Stimulated activated CD8-positive, alpha-beta memory T cell treated with anti-CD3 and anti-CD28 coated beads, Interleukin-2, amount 100 ng/mL, for 48 hours (primary cell): ENCODE measurements around the gene TMPRSS3.

Source experiments
- DNase-seq, 2 donors: peaks; one replicate each; pipeline ENCODE4 v3.0.0-alpha.2; 2020; ENCODE audit warnings: low read depth in 2 of 2

The TMPRSS3 gene

DNA sequence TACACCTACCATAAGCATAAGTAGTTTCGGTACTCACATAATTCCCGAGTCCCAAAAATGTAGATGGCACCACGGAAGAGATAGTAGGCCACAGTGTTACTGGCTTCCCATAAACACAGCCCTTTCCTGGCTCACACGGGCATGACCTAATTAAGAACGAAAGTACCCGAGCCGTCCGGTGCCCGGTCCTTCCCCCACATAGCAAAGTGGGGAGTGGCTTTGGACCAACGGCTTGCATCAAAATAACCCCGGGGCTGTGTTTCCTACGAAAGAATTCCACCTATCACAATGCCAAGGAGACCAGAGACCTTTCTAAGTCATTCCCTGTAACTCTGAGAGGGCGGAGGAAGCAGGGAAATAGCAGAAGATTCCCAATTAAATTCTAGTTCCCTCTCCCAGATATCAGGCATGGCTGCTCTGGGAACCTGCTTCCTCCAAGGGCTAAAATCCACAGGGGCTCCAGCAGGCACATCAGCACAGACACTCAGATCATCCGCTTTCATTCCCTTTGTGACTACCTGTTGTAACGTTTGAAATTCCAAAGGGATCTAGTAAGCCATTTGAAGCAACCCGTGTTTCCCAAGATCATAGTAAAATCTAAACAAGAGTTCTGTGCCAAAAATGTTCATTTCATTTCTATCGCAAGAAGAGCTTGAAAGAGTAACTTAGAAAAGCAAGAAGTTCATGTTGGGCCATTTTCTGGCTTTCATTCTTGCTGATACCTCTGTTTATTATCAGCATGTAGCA is at the start of gene TMPRSS3:
Gene TMPRSS3 (minus strand): TSS at position 148 of the 747 bp plus-strand sequence. CDS start 635 bp downstream, outside the sequence.
- DNase-seq, result no peak

DNA sequence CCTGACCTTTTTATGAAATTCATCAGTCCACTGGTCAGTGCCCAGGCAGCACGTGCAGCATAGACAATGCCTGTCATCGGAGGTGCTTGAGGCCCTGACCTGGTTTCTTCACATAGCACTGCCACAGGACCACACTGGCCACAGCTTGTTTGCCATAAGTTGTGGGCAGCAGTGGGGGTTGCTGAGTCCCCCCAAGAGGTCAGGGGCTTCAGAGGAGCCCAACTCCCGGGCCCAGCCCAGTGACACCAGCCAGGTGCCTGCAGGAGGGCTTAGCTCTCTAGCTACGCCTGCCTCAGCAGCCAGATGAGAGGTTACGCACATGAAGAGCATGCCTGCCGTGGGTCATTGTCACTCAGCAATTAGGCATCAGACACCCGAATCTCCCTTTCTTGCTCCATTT is 49.5 kb upstream of the TMPRSS3 start:
- no peak for DNase-seq

DNA sequence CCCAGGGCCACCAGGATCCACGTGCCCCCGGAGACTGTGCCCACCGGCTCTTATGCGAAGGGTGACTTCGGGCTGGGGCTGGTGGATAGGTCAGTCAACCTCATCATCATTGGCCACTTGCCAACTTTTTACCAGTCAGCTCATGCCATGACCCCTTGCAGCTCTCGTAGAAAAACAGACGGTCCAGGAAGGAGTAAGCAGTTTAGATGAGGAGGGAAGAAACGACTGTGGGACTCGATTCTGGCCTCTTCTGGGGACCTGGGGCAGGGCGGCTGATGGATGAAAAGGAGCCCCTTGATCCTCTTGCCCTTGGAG is 48.9 kb upstream of the TMPRSS3 start:
- no peak for DNase-seq

DNA sequence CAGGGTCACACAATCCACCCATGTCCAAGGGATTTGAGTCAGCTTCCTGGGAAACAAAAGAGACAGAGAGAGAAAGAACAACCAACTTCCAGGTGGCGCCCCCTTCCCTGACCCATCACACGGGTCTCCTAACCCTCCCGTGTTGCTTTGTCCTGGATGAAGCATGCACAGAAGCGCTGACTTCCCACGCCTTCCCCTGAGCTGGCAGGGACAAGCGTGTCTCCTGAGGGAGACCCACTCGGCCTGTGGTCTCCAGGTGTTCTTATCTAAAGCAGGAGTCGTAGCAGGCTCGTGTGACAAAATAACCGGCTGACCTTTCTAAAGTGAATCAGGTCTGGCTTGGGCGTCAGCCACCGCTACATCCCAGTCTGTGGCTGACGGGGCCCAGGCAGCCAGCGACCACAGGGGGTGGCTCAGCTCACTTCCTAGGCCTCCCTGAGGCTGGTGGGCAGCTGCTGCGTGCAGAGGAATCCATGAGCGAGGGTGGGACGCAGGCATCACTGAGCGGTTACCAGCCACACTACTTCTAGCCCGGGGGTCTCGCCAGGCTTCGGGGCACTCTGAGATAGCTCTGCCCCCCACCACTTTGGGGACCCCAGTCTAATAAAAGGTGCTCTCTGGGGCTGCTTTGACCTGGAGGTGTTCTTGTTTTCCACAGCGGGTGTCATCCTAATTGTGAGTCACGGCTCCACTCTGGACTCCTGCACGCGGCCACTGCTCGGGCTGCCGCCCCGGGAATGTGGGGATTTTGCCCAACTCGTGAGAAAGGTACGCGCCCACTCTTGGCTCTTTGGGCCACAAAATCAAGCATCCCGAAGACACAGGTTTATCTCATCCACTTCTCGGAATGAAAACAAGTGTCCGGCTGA is 48.3 kb upstream of the TMPRSS3 start:
- DNase-seq, result no peak

DNA sequence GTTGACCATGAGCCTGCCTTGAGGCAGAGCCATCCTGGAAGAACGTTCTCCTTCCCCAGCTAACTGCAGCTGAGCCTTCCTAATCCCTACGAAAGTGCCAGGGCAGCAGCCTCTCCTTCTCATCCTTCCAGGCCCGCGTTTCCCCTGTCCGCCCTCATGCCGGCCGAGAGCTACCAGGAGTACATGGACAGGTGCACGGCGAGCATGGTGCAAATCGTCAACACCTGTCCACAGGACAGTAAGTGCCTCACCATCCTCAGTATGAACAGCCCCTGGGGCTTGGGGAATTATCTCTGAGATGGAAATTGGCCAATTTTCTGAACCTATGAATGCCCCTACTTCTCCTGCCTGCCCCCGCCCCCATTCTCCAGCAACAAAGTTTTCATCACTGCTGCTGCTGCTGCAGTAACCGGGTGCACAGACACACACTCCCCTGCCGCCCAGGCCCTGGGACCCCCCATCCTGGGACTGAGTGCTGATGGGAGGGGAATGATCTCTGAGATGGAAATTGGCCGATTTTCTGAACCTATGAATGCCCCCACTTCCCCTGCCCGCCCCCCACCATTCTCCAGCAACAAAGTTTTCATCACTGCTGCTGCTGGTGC is 47.4 kb upstream of the TMPRSS3 start:
- DNase-seq, result no peak

DNA sequence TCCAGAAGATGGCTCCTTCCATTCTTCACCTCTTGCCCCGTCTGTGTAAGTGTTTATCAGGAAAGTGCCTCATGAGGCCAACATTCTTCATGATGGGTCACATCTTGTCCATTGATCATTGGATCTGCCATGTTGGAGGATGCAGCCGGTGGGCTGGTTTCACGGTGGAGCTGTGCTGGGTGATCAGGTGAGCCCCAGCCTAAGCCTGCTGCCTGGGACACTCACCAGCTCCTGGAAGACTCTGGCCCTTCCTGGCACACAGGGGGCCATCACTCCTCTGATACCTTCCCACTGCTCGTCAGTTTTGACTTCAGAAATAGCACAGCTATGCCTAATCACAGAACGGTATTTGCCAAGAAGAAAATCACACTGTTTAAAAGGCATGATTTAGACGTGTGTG is 46.1 kb upstream of the TMPRSS3 start:
- DNase-seq, result no peak

DNA sequence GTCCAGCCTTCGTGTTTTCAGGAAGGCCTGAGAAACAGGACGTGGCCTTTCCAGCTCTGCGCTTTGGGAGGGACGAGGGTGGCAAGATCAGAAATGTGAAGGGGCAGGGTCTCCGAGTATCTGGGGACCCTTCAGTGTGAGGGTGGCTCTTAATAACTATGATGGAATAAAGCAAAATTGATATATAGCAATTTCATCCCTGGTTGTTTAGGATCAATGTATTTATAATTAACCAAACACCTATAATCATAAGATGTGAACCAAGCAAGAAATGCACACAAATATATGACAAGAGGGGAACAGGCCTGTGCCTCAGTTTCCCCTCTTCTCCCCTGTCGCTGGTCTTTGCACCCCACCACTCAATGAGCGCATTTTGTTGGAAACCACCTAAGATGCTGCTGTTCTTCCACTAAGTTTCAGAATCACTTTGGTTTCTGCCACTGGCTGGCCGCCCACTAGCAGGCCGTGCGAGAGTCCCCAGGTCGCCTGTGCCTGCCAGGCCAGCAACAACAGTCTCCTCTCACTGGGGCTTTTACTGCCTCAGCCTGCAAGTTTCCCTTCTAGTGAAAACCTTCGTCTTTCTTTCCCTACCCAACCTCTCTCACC is 44.4 kb upstream of the TMPRSS3 start:
- DNase-seq, result no peak

DNA sequence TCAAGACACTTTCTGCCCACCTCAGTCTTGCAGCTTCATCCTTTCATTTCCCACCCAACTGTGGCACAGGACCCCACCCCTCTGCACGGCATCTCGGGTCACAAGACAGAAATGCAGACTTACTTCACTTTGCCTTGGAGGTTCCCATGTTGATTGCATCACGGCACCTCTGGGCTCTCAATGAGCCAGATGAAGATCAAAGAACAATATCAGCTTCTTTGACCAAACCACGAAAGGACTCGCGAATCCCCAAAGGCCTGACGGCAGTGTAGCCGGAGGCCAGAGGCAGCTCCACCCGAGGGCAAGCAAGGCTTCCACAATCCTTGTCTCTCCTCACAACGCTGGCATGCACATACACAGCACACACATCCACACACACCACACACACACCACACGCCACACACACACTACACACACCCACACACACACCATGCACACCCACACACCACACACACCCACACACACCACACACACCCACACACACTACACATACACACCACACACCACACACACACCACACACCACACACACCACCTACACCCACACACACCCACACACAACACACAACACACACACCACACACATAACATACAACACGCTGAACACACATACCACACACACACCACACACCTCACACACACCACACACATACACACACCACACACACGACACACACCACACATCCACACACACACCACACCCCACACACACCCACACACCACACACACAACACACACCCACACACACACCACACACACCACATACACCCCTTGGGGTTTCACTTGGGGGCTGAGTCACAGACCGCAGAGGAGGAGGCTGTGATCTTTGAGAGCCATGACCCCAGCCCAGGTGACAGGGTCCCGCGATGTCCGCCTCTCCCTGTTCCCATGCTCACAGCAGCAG is 43.7 kb upstream of the TMPRSS3 start:
- DNase-seq, result no peak

DNA sequence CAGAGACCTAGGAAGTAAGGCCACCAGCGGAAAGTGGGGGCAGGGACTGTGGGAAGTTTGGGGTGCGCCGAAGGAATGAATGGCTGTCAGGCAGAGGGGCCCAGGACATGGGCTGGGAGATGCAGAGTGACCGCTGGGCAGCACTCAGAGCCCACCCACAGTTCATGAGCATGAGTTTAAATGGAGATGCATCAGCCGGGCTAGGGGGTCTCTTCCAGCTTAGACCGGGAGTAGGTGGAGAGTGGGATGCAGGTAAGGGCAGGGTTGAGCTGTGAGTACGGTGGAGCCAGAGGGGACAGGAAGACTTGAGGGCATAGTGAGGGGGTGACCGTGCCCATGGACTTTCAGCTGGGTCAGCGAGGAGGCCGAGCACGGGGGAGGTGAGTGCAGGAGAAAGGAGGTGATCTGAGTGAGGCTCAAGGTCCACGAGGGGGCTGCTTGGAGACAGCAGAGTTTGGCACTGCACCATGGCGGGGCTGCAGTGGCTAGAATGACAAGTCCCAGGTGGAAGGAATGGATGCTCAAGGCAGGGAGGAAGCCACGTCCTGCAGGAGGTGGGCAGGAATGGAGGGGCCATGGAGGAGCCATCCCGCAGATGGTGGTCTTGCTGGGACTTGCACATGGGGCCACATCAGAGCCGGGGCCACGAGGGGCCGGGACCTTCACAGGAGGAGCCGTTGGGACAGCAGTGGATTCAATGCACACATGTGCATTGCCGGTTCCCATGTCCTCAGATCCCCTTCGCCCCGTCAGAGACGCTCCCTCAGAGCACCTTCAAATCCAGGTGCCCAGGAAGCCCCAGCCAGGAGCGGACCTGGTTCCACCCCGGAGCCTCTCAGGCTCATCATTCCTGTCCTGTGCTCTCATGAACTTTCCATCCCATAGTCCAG is 42.7 kb upstream of the TMPRSS3 start:
- DNase-seq, result no peak

DNA sequence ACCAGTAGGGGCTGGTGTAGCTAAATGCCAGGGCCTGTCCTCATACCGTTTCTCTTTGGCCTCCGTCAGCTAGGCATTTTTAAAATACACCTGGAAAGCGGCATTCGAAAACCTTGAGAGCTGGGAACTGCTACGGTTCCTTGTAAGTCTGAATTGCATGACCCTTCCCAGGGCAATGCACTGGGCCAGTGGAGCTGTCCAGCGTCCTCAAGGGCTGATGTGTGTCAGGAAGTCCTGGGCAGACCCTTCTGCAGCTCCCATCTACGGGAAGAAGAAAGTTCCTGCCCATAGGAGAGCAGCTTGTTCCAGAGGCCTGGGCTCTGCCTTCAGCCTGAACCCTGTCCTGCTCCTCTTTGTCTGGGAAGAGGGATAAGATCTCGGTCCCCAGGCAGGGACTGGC is 41.9 kb upstream of the TMPRSS3 start:
- DNase-seq, result no peak

DNA sequence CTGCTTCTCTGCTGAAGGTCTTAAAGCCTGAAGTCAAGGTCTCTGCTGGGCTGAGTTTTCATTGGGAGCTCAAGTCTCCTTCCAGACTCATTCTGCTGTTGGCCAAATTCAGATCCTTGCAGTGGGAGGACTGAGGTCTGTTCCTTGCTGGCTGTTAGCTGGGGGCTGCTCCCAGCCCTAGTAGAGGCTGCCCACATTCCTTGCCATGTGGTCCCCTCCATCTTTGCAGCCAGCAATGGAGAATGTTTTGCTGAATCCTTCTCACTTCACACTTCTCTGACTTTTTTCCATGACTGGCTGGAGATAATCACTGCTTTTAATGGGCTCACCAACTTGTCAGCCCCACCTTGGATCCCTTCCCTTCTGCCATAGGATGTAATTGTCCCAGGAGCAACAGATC is 41.1 kb upstream of the TMPRSS3 start:
- no peak for DNase-seq

DNA sequence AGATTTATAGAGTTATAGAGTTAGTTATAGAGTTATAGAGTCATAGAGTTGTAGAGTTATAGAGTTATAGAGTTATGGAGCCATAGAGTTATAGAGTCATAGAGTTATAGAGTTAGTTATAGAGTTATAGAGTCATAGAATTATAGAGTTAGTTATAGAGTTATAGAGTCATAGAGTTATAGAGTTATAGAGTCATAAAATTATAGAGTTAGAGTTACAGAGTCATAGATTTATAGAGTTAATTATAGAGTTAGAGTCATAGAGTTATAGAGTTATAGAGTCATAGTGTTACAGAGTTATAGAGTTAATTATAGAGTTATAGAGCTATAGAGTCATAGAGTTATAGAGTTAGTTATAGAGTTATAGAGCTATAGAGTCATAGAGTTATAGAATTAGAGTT is 40.0 kb upstream of the TMPRSS3 start:
- no peak for DNase-seq

DNA sequence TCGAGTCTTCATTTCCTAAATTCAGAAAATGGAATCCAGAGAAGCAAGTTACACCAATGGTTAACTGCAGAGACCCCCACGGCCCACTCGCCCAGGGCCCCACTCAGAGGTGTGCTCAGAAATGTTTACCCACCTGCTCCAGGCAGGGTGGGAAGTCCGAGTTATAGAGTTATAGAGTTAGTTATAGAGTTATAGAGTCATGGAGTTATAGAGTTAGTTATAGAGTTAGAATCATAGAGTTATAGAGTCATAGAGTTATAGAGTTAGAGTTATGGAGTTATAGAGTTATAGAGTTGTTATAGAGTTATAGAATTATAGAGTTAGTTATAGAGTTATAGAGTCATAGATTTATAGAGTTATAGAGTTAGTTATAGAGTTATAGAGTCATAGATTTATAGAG is 39.5 kb upstream of the TMPRSS3 start:
- no peak for DNase-seq

DNA sequence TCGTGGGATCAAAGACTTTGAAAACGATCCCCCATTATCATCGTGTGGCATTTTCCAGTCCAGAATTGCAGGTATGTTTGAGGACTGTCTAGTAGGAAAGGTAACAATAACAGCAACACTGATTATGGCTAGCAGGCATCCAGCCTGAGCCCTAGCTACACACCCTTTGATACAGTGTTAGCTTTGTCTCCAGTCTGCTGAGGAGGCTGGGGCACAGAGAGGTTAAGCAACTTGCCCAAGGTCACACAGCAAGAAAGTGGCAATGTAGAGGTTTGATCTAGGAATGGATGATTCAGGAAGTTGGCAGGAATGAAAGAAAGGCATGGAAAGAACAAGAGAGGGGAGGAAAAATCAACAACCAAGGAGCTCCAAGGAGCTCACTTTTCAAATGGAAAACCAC is 39.0 kb upstream of the TMPRSS3 start:
- no peak for DNase-seq

DNA sequence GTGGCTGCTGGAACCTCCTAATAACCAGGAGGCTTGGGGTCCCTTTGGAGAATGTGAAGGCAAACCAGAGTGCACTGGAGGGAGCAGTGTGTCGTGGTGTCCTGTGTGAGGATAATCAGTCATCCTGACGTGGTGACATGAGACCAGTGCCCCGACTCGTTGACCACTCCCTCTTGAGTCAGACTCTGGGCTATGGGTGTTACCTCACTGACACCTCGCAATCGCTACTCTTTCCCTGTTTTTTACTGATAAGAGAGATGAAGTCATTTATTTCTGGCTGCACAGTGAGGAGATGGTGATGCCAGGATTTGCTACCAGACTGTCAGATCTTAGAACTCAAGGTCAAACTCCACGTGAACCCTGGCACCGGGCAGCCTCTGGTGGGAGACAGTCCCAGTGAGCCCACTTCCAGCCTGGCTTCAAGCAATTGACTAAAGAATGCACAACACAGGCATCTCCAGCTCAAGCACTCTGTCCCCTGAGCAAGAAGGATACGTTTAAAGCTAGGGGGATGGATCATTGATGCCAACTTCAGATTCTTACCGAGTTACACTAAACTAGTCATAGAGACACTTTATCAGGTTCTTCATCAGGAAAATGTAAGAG is 38.2 kb upstream of the TMPRSS3 start:
- DNase-seq, result no peak

DNA sequence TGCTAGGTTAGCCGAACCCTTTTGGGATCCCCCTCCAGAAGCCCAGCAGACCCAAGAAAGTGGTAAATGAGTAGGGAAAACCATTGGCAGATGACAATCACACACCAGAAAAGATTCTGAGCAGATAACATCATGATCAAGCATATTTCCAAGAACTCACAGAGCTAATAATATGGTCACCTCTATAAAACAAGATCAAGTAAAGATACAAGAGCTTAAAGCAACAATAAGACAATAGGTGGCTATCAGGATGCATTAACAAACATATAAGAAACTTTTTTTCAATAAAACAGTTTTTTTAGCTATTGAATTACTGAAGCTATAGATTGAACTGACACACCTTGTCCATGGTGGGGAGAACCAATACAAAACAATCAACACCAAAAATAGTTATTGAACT is 36.8 kb upstream of the TMPRSS3 start:
- DNase-seq, result no peak

DNA sequence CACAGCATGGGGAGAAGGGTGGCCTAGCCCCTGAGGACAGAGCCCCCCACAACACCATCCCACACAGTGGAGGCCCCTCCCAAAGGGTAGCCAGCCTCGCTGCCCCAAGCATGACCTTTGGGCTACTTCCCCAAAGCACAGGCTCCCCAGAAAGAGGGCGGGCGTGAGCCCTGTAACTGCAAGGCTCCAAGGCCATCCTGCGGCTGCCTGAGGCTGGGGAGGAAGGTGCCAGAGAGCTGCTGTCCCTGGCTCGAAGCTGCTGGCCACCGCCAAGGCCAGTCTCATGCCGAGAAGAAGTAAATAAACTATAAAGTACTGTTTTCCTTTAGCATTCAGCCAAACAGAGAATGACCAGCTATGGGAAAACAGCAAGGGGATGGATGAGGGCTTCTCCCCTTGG is 35.3 kb upstream of the TMPRSS3 start:
- DNase-seq, result no peak

DNA sequence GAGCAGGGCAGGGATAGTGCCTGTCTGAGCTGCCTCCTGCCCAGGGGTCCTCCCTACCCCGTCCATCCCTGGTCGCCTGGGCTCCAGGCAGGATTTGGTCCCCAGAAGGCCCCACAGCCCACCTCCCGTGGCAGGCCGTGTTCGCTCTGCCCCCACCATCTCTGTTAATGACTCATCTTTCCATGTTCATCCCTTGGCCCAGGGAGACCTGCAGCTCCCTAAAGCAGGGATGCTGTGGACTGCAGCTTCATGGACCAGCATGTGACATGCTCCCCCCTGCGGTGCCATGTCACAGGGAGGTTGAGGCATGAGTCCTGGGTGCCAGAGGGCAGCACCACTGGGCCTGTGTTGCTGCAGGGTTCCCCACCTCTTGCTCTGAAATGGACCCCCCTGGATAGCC is 34.7 kb upstream of the TMPRSS3 start:
- no peak for DNase-seq

DNA sequence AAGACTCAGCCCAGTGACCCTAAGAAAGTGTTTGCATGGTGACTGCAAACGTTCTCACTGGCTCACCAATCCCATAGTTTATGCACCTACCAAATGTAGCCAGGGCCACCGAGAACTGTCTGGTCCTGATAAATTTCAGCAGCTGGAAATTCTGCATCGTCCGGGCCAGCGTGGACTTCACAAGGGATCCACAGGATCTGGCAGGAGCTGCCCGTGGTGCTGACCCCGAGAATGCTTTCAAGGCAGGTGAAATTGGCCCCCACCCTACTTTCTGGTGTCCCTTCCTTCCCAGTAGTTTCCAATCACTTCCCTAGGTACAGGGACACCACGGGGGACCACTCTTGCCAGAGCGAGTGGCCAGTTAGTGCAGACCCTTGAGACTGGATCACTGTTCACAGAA is 34.0 kb upstream of the TMPRSS3 start:
- no peak for DNase-seq

DNA sequence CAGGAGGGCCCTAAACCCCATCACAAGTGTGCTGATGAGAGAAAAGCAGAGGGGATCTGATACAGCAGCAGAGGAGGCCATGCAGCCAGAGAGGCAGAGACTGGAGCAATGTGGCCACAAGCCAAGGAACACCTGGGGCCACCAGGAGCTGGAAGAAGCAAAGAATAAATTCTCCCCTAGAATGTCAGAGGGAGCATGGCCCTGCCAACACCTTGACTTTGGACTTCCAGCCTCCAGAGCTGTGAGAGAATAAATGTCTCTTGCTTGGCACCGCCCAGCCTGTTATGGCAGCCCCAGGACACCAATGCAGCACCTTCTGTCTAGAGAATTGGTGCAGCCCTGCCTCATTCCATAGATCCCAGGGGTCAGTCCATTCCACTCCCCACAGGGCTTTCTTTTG is 33.2 kb upstream of the TMPRSS3 start:
- no peak for DNase-seq
